Smooth muscle cell (in vitro differentiated cells): ENCODE data around the gene TMEM120B. TPM values are rescaled to one million over a fixed set of nuclear protein-coding genes. Genes with fewer than 3 reads are reported as not detected.
"Not testable (repeated sequence)": the region's sequence is repeated elsewhere in the genome, so short reads cannot be mapped to it uniquely, and the experiment has no call there.

Experiments used
- DNase-seq: peaks from one replicate; lab custom pipeline; 2025; ENCODE audit not compliant: unreplicated experiment; lab: John Stamatoyannopoulos, UW
- H2AFZ ChIP-seq: fragments of 200-600 bp; sonication (generic); 2 replicates; pipeline ENCODE4 v1.6.0; 2016; ENCODE audit warnings: antibody characterized with exemption, low read depth, mild to moderate bottlenecking
- H3F3A ChIP-seq: fragments of 200-600 bp; sonication (generic); 2 replicates; pipeline ENCODE4 v1.6.0; 2017; ENCODE audit warnings: antibody characterized with exemption, low read depth
- H3K27ac ChIP-seq: fragments of 200-600 bp; sonication (generic); 2 replicates; pipeline ENCODE4 v1.5.1; 2016; ENCODE audit warnings: low read depth, mild to moderate bottlenecking
- H3K27me3 ChIP-seq: fragments of 200-600 bp; sonication (generic); 2 replicates; pipeline ENCODE4 v1.6.1; 2016; ENCODE audit warnings: low read depth, mild to moderate bottlenecking
- H3K36me3 ChIP-seq: fragments of 200-600 bp; sonication (generic); 2 replicates; pipeline ENCODE4 v1.5.1; 2016; ENCODE audit warnings: low read depth
- H3K4me1 ChIP-seq: fragments of 200-600 bp; sonication (generic); 2 replicates; pipeline ENCODE4 v1.5.1; 2016; ENCODE audit warnings: low read depth
- H3K4me2 ChIP-seq: fragments of 200-600 bp; sonication (generic); 2 replicates; pipeline ENCODE4 v1.6.0; 2016; ENCODE audit warnings: mild to moderate bottlenecking
- H3K4me3 ChIP-seq: fragments of 200-600 bp; sonication (generic); 2 replicates; pipeline ENCODE4 v1.5.1; 2016; ENCODE audit warnings: mild to moderate bottlenecking
- H3K79me2 ChIP-seq: fragments of 200-600 bp; sonication (generic); 2 replicates; pipeline ENCODE4 v1.6.0; 2016; ENCODE audit warnings: low read depth, mild to moderate bottlenecking
- H3K9ac ChIP-seq: fragments of 200-600 bp; sonication (generic); 2 replicates; pipeline ENCODE4 v1.6.0; 2016; ENCODE audit warnings: low read depth
- H3K9me3 ChIP-seq: fragments of 200-600 bp; sonication (generic); replicated peaks from 2 replicates; pipeline ENCODE4 v1.5.1; 2016; ENCODE audit warnings: low read depth
- H4K20me1 ChIP-seq: fragments of 200-600 bp; sonication (generic); 2 replicates; pipeline ENCODE4 v1.6.0; 2016; ENCODE audit warnings: low read depth
- CTCF ChIP-seq: fragments of 200-600 bp; sonication (generic); IDR thresholded peaks from 2 replicates; pipeline ENCODE4 v1.5.1; 2017; ENCODE audit warnings: borderline replicate concordance, mild to moderate bottlenecking, antibody characterized with exemption; ENCODE audit not compliant: insufficient read depth, poor library complexity, severe bottlenecking
- WGBS: methylation state at CpG from one replicate; pipeline ENCODE4 v1.1.7; 2016; ENCODE audit warnings: low lambda C conversion rate; 5-methylcytosine and 5-hydroxymethylcytosine counted together
- polyA plus RNA-seq: library from polyadenylated mRNA; unstranded; fragments of >200 nt; fragmentation: Nextera tagmentation; extraction: Ambion mirVana; gene quantifications from 2 replicates; pipeline ENCODE4 v1.2.1, GENCODE V29; 2016
- total RNA-seq: library from RNA; depleted of rRNA; stranded (reverse); fragments of >200 nt; gene quantifications from 2 replicates; pipeline ENCODE4 v1.2.3, GENCODE V29; 2014

TMEM120B gene
- total and polyA plus RNA-seq, 2 experiments from 2014 or later: 5.3 to 7.6 TPM

GRCh38 chr12:121753844-121754264 is 41.3 kb downstream of the TMEM120B start:
- H3K36me3 ChIP-seq: no peaks in the 10 kb centered on the region

GRCh38 chr12:121754836-121755235 is 42.3 kb downstream of the TMEM120B start:
- TF ChIP-seq CTCF: no peak
- no peak overlapping the region for H2AFZ ChIP-seq
- H3K4me2 ChIP-seq: no peak overlapping the region
- no peak overlapping the region for H3K9ac ChIP-seq
- WGBS: 90% methylated on average over 11 of the region's 11 CpGs
- no peak overlapping the region for H3K4me3 ChIP-seq
- no peak overlapping the region for H3K27ac ChIP-seq
- no peaks in the 10 kb centered on the region for H3K27me3 ChIP-seq
- DNase-seq: no peak
- no peaks in the 10 kb centered on the region for H3K4me1 ChIP-seq
- no peaks in the 10 kb centered on the region for H3K9me3 ChIP-seq
- H3K79me2 ChIP-seq: no peaks in the 10 kb centered on the region
- no peaks in the 10 kb centered on the region for H3K36me3 ChIP-seq
- no peaks in the 10 kb centered on the region for H3F3A ChIP-seq
- H4K20me1 ChIP-seq: no peaks in the 10 kb centered on the region

More at GRCh38 chr12:121753844-121754264, 41.3 kb downstream of the TMEM120B start:
- DNase-seq: no peak
- WGBS: 95% methylated on average over 12 of the region's 12 CpGs
- Histone ChIP-seq H3F3A (no peaks in the 10 kb centered on the region), H3K9me3 (no peaks in the 10 kb centered on the region), H3K4me1 (no peaks in the 10 kb centered on the region), H3K4me3 (no peak overlapping the region), H3K9ac (no peak overlapping the region), H2AFZ (no peak overlapping the region), H3K79me2 (no peaks in the 10 kb centered on the region), H3K4me2 (no peak overlapping the region), H4K20me1 (no peaks in the 10 kb centered on the region), H3K27me3 (no peaks in the 10 kb centered on the region), H3K27ac (no peak overlapping the region)
- no peak for TF ChIP-seq CTCF

- 89% methylated on average over 3 of the region's 3 CpGs for WGBS
- Histone ChIP-seq H3K9me3 (no peaks in the 10 kb centered on the region), H3K4me2 (no peak overlapping the region), H3K27me3 (no peaks in the 10 kb centered on the region), H3K4me1 (no peaks in the 10 kb centered on the region), H3K4me3 (no peak overlapping the region), H3K36me3 (no peaks in the 10 kb centered on the region), H3K9ac (no peak overlapping the region), H4K20me1 (no peaks in the 10 kb centered on the region), H3K27ac (no peak overlapping the region), H3F3A (no peaks in the 10 kb centered on the region), H3K79me2 (no peaks in the 10 kb centered on the region), H2AFZ (no peak overlapping the region)
- DNase-seq: no peak
- no peak for TF ChIP-seq CTCF
Observed at GRCh38 chr12:121755591-121755990, 43.0 kb downstream of the TMEM120B start.

- DNase-seq, H3K9ac ChIP-seq, H3K4me1 ChIP-seq, H4K20me1 ChIP-seq, H3K9me3 ChIP-seq, H3K27ac ChIP-seq, H3K79me2 ChIP-seq, H3K4me3 ChIP-seq, H2AFZ ChIP-seq, H3K36me3 ChIP-seq, H3K4me2 ChIP-seq, H3F3A ChIP-seq, H3K27me3 ChIP-seq: not testable (repeated sequence)
- 96% methylated on average over 13 of the region's 22 CpGs for WGBS
Observed at GRCh38 chr12:121758536-121758935, 46.0 kb downstream of the TMEM120B start.
